Lower lobe of right lung (tissue), 2 donors: ENCODE data around the gene MYLK3. TPM values are rescaled to one million over a fixed set of nuclear protein-coding genes. Genes with fewer than 3 reads are reported as not detected.

ENCODE experiments used
- ATAC-seq, 2 donors: fragments of 200-7000 bp; cut with Tn5 transposase; one replicate each; pipeline ENCODE4 v1.9.1; 2020 to 2022; ENCODE audit warnings: mild to moderate bottlenecking in 2 of 2, moderate library complexity in 2 of 2
- DNase-seq: peaks from one replicate; pipeline ENCODE4 v3.0.0-alpha.2; 2020
- H3K27ac ChIP-seq: fragments of 200-600 bp; one replicate; pipeline ENCODE4 v1.8.0; 2022
- H3K27me3 ChIP-seq: fragments of 200-600 bp; one replicate; pipeline ENCODE4 v1.8.0; 2022; ENCODE audit warnings: low read depth
- H3K36me3 ChIP-seq: fragments of 200-600 bp; one replicate; pipeline ENCODE4 v1.8.0; 2022; ENCODE audit warnings: mild to moderate bottlenecking
- H3K4me1 ChIP-seq: fragments of 200-600 bp; one replicate; pipeline ENCODE4 v1.8.0; 2022
- H3K4me3 ChIP-seq: fragments of 200-600 bp; one replicate; pipeline ENCODE4 v1.8.0; 2022; ENCODE audit warnings: mild to moderate bottlenecking
- H3K9me3 ChIP-seq: fragments of 200-600 bp; one replicate; pipeline ENCODE4 v1.8.0; 2022
- CTCF ChIP-seq: fragments of 200-600 bp; IDR thresholded peaks from one replicate; pipeline ENCODE4 v1.8.0; 2022; ENCODE audit warnings: antibody characterized with exemption, mild to moderate bottlenecking
- intact Hi-C: fragments of 100-400 bp; cut with DNase I; formaldehyde crosslinking; loops from one replicate; pipeline ENCODE4 v1.11.0; 2022
- total RNA-seq: library from RNA; stranded (reverse); fragmentation: NEBNext Ultra II Directional; extraction: Animal tissue kit (Norgen Biotek cat#: 25700); gene quantifications from one replicate; pipeline ENCODE4 v1.2.1, GENCODE V29; 2021
- donor health status: DM: no; HTN: yes; CAD: no; lungs with severe emphysema.

Gene MYLK3
- total RNA-seq, 1 donor from 2014 or later, result 2.0 TPM

GRCh38 chr16:46730126-46730525, 18.0 kb downstream of the MYLK3 start:
- Histone ChIP-seq H3K27ac (no peak overlapping the region), H3K36me3 (no peaks in the 10 kb centered on the region), H3K27me3 (no peaks in the 10 kb centered on the region), H3K9me3 (no peaks in the 10 kb centered on the region), H3K4me3 (no peak overlapping the region), H3K4me1 (no peaks in the 10 kb centered on the region)
- no peak for DNase-seq
- no peak for ATAC-seq
- intact Hi-C loops, result no loop called here
- no peak for TF ChIP-seq CTCF

- Histone ChIP-seq H3K36me3 (no peaks in the 10 kb centered on the region), H3K4me3 (no peak overlapping the region), H3K27me3 (no peaks in the 10 kb centered on the region), H3K9me3 (no peaks in the 10 kb centered on the region), H3K4me1 (no peaks in the 10 kb centered on the region), H3K27ac (no peak overlapping the region)
- ATAC-seq, result no peak
- intact Hi-C loops, result no loop called here
- TF ChIP-seq CTCF, result no peak
- no peak for DNase-seq
These were observed 18.7 kb downstream of the MYLK3 start for GRCh38 chr16:46729326-46729995.

- Histone ChIP-seq H3K36me3 (no peaks in the 10 kb centered on the region), H3K27me3 (no peaks in the 10 kb centered on the region), H3K4me1 (no peaks in the 10 kb centered on the region), H3K27ac (no peak overlapping the region), H3K4me3 (no peak overlapping the region), H3K9me3 (no peaks in the 10 kb centered on the region)
- ATAC-seq, result no peak
- intact Hi-C loops, result no loop called here
- no peak for TF ChIP-seq CTCF
- no peak for DNase-seq
These were observed 19.3 kb downstream of the MYLK3 start for GRCh38 chr16:46728806-46729205.

GRCh38 chr16:46727630-46728029, 20.5 kb downstream of the MYLK3 start:
- ATAC-seq (no peak), DNase-seq (no peak)
- no peaks in the 10 kb centered on the region for H3K36me3 ChIP-seq
- no peaks in the 10 kb centered on the region for H3K4me1 ChIP-seq
- no peak overlapping the region for H3K4me3 ChIP-seq
- no peaks in the 10 kb centered on the region for H3K27me3 ChIP-seq
- H3K9me3 ChIP-seq, result no peaks in the 10 kb centered on the region
- intact Hi-C loops, result no loop called here
- no peak for TF ChIP-seq CTCF
- H3K27ac ChIP-seq, result no peak overlapping the region

GRCh38 chr16:46727184-46727583, 21.0 kb downstream of the MYLK3 start:
- H3K9me3 ChIP-seq, result no peaks in the 10 kb centered on the region
- H3K27ac ChIP-seq, result no peak overlapping the region
- intact Hi-C loops, result no loop called here
- H3K27me3 ChIP-seq, result no peaks in the 10 kb centered on the region
- DNase-seq (no peak), ATAC-seq (no peak)
- no peak for TF ChIP-seq CTCF
- H3K4me3 ChIP-seq, result no peak overlapping the region
- no peaks in the 10 kb centered on the region for H3K36me3 ChIP-seq
- no peaks in the 10 kb centered on the region for H3K4me1 ChIP-seq
